CD4-positive, alpha-beta T cell treated with Interleukin-17A for 1 hour (primary cell): ENCODE data around the gene ADTRP.
"Not testable (repeated sequence)": the region's sequence is repeated elsewhere in the genome, so short reads cannot be mapped to it uniquely, and the experiment has no call there.

Source experiments
- DNase-seq: peaks from one replicate; pipeline ENCODE4 v3.0.0-alpha.2; 2020

ADTRP gene

GRCh38 chr6:11802886-11803590, 24.4 kb upstream of the ADTRP start:
- no peak for DNase-seq

DNA sequence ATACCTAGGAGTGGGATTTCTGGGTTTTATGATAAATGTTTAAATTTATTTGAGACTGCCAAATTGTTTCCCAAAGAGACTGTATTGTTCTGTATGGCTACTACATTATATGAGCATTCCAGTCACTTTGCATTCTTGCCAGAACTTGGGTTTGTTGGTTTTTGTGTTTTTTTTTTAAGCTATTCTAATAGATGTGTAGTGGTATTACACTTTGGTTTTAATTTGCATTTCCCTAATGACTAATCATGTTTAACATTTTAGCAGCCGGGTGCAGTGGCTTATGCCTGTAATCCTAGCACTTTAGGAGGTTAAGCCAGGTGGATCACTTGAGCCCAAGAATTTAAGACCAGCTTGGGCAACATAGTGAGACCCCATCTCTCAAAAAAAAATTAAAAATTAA, 21.9 kb upstream of the ADTRP start:
- not testable (repeated sequence) for DNase-seq

DNA sequence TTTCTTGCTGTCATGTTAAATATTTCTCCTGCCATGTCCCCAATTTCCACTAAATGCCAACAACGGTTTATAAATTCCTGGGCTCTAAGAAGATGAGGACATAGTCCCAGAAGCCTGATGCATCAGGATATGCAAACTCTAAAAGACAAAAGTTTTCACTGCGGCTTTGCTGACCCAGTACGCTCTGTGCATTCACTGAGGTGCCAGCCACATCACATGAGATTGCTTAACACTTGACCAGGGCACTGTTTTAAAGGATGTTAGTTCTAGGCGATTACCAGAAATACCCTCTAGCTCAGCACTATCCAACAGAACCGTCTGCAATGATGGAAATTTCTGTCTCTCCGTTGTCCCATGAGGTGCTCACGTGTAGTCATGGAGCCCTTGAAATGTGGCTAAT, 19.9 kb upstream of the ADTRP start:
- DNase-seq = no peak

GRCh38 chr6:11798096-11798495, 19.5 kb upstream of the ADTRP start:
- no peak for DNase-seq

DNA sequence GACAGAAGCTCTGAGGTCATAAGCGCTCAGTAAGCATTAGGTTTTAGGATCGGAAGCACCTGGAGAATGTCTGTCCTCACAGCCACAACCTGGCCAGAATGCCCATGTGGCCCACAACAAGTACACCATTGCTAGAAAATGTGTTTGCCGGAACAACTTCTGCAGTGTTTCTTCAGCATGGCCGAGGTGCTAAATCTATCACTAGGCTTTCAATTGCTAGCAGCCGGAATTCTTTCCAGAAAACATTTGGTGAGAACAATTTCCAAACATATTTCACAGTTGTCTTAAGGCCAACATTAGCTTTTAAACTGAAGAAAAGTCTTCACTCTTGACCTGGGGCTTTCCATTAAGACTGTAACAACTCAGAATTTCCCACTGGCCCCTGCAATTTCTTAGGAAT, 18.2 kb upstream of the ADTRP start:
- no peak for DNase-seq

DNA sequence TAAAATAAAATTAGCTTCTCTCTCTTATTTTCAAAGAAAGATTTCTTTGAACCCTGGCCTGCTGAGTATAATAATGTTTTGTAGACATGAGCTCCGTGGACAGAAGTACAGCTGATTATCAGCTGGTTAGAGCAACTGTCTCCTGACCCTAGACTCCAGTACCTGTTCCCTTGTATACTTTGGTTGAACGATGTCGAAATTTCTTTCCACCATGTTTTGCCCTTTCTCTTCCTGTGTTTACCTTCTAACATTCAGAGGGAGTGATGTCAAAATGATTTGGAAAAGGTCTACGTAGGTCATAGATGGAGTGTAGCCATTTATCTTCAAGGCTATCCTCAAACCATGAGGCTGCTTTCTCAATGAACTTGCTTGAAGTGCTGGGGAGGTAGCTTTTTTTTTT, 16.8 kb upstream of the ADTRP start:
- no peak for DNase-seq

GRCh38 chr6:11793277-11793676, 14.7 kb upstream of the ADTRP start:
- no peak for DNase-seq

DNA sequence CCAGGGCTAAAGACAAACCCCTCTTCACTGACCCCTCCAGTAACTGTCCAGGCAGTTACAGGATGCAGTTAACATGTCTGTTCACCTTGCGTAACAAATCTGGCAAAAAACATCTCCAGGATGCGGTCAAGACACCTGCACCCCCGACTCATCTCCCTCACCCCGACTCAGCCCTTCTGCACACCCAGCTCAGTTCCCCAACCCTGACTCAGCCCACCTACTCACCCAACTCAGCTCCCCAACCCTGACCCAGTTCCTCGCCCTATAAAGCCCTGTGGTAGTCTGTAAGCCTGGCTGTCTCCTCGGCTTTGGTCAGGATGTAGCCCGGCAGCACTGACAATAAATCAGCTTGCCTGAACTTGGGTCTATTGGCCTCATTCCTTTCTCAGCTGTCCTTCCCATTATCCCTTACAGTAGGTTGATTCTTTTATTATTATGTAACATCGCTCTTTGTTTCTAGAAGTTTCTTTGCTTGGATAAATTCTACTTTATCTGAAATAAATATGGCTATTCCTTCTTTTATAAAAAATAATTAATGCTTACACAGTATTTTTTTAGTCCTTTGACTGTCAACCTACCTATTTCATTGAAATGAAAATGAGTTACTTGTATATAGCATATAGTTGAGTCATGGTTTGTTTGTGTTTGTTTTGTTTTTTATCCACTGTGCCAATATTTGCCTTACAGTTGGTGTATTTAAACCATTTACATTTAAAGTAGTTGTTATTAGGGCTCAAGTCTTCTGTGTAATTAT, 12.9 kb upstream of the ADTRP start:
- DNase-seq = no peak

GRCh38 chr6:11789744-11790143, 11.1 kb upstream of the ADTRP start:
- no peak for DNase-seq

DNA sequence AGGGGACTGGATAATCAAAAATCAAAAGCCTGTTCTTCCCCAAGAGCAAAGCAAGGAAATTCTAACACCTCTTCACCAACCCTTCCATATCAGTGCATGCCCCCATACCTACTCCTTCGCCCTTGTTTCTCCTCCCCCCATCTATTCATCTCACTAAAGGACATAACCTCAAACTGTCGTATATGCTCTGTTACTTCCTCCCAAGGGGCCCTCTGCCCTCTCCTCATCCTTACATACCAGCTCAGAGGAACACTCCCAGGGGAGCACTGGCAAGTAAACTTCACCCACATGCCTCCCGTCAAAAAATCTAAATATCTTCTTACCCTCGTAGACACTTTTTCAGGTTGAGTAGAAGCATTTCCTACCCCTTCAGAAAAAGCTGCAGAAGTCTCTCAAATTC, 9.4 kb upstream of the ADTRP start:
- DNase-seq = no peak

DNA sequence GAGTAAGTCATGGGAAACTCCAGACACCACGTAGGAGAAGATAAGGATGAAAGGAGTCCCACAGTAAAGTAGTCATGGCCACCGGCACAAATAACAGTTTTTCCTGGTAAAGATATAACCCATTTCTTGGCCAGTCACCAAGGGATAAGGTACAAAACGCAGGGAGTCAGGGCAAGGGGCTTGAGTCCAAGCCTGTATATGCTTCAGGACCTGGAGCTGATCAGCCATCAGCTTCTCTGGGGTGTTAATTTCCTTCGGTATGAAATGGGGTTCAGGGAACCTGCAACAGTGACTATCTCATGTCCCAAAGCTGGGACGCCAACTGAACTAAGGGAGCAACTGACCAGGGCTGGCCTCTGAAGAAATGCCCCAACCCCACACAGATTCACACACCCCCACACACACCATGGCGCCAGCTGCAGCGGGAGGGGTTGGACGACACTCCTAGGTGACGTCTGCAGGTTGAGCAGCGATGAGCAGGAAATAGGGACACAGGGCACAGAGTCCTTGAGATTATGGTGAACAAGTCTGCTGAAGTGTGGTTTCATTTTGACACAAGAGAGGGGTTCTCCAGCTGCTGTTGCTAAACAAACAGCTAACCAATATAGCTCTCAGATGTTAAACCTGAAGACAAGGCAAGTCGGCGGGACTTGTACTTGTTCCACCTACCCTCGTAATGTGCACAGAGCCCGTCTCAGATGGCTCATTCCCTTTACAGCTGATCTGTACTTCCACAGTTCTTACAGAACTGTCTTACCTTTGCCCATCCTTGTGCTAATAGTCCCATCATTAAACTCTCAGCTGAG, 7.4 kb upstream of the ADTRP start:
- DNase-seq = peak; percentile 58

DNA sequence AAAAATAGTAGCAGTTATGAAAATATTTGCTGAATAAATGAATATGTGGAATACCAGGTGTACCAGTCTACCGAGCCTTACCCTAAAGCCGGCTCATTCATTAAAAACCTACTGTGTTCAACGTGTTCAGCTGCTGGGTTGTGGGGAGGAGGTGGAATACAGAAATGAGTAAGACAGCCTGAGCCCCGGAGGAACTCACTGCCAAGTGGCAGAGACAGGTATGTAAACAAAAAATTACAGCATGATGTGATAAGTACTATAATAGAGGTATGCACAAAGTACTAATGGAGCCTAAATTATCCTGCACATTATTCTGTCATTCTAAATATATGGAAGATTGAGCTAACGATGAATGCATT, 6.8 kb upstream of the ADTRP start:
- DNase-seq = peak; percentile 32

GRCh38 chr6:11784341-11784740, 5.7 kb upstream of the ADTRP start:
- no peak for DNase-seq

DNA sequence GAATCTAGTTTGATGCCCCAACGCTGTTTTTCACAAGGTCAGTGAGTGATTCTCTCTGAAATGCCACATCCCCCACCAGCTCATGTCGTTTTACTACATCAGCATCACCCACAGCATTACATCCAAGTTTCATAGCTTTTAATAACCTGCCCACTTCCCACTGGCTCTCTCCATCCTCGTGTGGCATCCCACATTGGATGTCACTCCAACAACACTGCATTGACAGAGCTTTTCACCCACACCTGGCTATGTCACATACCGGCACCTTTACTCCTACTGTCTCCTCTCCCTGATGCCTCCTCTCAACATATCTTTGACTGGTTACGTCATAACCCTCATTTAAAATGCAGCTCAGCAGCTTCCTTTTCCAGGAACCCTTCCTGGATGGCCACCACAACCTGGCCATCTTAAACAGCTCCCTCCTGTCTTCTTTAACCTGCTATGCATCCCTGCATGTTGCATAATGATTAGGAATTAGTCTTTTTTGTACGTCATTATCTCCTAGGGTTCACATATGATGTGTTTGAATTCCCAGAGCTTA, 5.0 kb upstream of the ADTRP start:
- no peak for DNase-seq

GRCh38 chr6:11782524-11782923, 3.9 kb upstream of the ADTRP start:
- no peak for DNase-seq

- DNase-seq = no peak
Measured at GRCh38 chr6:11780097-11780428, 1.5 kb upstream of the ADTRP start.

GRCh38 chr6:11779329-11780096, 910 bp upstream of the ADTRP start:
- DNase-seq = no peak

DNA sequence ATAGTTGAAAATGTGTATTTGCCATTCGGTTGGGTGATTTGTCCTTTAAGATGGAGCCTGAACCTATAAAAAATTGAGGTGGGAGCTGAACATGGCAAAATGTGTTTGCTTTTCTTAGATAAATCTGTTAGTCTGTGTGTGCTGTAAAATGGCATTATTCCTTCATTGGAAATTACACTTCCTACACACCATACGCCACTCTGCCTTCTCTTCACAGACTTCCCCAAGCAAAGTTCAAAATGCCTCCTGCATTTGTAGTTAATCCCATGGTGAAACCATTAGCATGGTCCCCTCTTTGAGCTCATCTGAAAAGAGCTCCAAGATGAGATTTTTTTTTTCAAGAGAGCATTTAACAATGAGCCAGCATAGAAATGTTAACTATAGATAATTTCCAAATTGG, 567 bp downstream of the ADTRP start:
- DNase-seq = no peak

DNA sequence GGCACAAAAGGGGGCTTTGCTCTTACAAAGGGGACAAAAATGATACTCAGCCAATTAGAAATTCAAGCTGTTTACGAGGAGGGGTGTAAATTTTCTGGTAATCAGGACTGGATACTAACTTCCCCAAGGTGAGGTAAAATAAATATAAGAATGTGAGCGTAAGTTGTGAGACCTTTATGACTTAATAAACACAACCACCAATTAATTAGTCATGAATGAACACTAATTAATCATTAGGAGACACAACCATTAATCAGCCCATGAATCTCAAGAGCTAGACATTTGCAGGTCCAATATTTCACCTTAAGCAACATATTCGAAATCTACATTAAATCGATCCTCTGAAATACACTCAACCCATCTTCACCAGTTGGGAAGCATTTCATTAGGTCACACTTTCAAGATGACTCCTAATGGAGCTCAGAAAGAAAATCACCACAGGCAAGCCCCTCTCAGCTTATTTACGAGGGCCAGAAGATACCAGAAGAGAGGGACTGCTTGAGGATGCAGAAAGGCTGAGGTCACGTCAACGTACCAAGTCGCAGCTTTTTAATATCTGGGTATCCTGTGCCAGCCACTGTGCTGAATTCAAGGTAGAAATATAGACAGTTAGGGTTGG, 2.7 kb downstream of the ADTRP start:
- no peak for DNase-seq

DNA sequence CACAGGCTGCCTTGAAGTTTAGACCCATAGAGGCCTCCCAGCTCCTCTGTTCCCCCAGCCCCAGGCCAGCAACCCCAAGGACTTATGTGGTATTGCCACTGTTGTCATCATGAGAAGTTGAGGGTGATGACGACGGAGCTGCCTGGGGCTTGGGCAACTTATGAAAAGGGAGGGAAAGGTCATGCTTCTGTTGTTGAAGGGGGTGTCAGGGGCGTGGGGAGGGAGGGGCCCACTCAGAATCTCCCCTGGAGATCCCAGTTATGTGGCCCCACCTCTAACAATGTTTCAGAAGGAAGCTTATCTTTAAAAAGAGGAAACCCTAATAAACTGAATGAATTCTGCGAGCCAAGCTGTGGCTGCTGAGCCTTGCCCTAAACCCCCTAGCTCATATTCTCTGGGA, 4.2 kb downstream of the ADTRP start:
- no peak for DNase-seq

- no peak for DNase-seq
Measured at GRCh38 chr6:11773581-11773980, 5.0 kb downstream of the ADTRP start.

GRCh38 chr6:11773013-11773412, 5.6 kb downstream of the ADTRP start:
- no peak for DNase-seq
